DLD1 (cell line): ENCODE data around the gene PZP.

Experiments used
- in situ Hi-C: cut with HindIII; loops from 2 replicates; pipeline ENCODE4 v1.10.0; 2017; ENCODE audit warnings: low sequenced_read_pairs

PZP gene

GRCh38 chr12:9106610-9107541 is 101.3 kb downstream of the PZP start:
- in situ Hi-C loops: no loop called here

DNA sequence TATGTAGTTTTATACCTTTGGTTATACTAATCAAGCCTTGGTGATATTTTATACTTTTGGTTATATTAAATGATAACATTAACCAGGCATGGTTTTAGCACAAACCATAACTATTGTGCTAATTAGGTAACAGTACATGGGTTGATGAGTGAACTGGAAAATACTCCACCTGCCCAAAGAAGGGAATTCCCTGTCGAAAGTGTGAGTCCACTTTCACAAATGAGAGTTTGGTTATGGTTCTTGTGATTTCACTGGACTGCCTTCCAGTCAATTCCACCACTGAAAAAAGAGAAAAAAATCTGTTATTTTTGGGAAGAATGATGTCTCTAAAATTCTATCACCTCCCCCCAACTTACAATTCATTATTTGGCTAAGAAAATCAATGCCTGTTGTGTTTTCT is 102.1 kb downstream of the PZP start:
- in situ Hi-C loops: no loop called here

DNA sequence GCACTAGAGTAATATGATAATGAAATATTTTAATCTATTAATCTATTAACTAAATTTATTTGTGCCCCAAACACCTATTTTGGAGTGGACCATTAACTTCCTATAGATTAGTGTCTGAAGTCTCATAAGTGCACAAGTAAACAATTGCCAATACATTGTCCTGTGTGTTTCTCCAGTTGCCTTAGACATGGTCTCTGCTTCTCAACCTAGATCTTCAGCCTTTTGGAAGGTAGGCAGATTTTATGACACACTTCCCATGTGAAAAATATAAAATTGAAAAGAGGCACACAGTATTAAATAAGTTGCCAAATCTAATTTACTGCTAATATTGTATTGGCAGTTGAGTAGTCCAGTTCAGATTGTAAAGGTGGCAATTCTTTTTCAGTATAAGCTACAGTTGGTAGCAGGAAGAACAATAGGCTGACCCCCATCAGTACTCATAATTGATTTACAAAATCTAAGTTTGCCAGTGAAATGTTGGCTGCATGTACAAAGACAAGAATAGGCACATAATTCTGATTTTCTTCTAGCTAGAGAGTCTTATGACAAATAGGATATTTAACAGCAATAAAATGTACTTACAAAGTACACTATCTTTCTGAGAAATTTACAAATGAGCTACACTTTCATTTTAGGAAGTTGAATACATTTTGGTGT is 103.3 kb downstream of the PZP start:
- in situ Hi-C loops: no loop called here

- in situ Hi-C loops: no loop called here
Measured at GRCh38 chr12:9104087-9104486, 104.1 kb downstream of the PZP start.

DNA sequence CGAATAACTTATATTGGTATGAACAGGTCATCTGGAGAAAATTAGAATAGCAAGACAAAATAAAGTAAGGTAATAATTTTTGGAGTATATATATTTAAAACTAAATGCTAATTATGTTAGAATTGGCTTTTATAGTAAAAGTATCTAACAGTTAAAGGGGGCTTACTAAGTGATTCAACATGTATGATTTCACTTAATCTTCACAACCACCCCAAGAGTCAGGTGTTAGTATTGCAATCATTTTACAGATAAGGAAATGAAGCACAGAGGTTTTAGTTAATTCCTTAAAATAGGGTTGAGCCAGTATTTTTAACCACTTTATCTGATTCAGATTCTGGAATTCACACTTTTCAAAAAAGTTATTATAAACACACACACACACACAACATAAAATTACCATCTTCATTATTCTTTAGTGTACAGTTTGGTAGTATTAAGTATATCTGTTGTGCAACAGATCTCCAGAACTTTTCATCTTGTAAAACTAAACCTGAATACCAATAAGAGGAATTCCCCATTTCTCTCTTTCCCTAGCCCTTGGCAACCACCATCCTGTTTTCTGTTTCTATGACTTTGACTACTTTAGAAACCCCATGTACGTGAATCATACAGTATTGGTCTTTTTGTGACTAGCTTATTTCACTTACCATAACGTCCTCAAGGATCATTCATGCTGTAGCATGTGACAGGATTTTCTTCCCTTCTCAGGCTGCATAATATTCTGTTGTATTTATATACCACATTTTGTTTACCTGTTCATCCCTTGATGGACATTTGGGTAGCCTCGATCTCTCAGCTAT is 104.9 kb downstream of the PZP start:
- in situ Hi-C loops: no loop called here

- in situ Hi-C loops: no loop called here
Measured at GRCh38 chr12:9101018-9101687, 107.0 kb downstream of the PZP start.

- in situ Hi-C loops: no loop called here
Measured at GRCh38 chr12:9099552-9100190, 108.5 kb downstream of the PZP start.
